Measurements from ENCODE around the gene RASAL2.

The RASAL2 gene

GRCh38 chr1:178506177-178506576 lies 412.3 kb downstream of the RASAL2 start:
- H3K27ac ChIP-seq (ENCODE audit: insufficient read depth, low read depth, low read length, poor library complexity, severe bottlenecking): no peak overlapping the region
- H3K4me3 ChIP-seq (ENCODE audit: insufficient read depth, low read depth, low read length): no peak overlapping the region
- no peaks in the 10 kb centered on the region for H3K9me3 ChIP-seq (ENCODE audit: control insufficient read depth, low read length)
- 93 to 98% methylated on average over 6 of the region's 6 CpGs for WGBS, 2 experiments
- H3K36me3 ChIP-seq (ENCODE audit: control insufficient read depth, insufficient read depth, low read length): no peaks in the 10 kb centered on the region
- no peaks in the 10 kb centered on the region for H3K4me1 ChIP-seq (ENCODE audit: control insufficient read depth, insufficient read depth, low read length)
- no peaks in the 10 kb centered on the region for H3K27me3 ChIP-seq (ENCODE audit: control insufficient read depth, insufficient read depth, low read length, poor library complexity, severe bottlenecking)

DNA sequence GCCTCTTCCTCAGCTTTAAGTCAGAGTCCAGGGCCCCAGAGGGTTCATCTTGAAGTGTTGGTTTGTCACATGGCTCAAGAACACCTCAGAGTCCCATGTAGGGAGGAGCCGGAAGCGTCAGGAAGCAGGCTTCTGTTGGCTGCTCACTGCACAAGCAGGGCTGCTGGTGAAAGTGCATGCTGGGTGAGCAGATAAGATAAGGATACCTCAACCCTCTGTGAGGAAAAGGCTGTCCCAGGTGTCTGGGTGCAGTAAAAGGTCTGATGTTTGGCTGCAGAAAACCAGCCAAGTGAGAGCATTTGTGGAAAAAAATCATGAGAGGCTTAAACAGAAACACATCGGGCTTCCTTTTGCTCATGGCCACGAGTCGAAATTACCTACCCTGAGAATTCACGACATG lies 412.8 kb downstream of the RASAL2 start:
- 91 to 94% methylated on average over 6 of the region's 6 CpGs for WGBS, 2 experiments
- H3K4me1 ChIP-seq (ENCODE audit: control insufficient read depth, insufficient read depth, low read length): no peaks in the 10 kb centered on the region
- no peaks in the 10 kb centered on the region for H3K36me3 ChIP-seq (ENCODE audit: control insufficient read depth, insufficient read depth, low read length)
- H3K4me3 ChIP-seq (ENCODE audit: insufficient read depth, low read depth, low read length): no peak overlapping the region
- no peak overlapping the region for H3K27ac ChIP-seq (ENCODE audit: insufficient read depth, low read depth, low read length, poor library complexity, severe bottlenecking)
- no peaks in the 10 kb centered on the region for H3K9me3 ChIP-seq (ENCODE audit: control insufficient read depth, low read length)
- no peaks in the 10 kb centered on the region for H3K27me3 ChIP-seq (ENCODE audit: control insufficient read depth, insufficient read depth, low read length, poor library complexity, severe bottlenecking)

DNA sequence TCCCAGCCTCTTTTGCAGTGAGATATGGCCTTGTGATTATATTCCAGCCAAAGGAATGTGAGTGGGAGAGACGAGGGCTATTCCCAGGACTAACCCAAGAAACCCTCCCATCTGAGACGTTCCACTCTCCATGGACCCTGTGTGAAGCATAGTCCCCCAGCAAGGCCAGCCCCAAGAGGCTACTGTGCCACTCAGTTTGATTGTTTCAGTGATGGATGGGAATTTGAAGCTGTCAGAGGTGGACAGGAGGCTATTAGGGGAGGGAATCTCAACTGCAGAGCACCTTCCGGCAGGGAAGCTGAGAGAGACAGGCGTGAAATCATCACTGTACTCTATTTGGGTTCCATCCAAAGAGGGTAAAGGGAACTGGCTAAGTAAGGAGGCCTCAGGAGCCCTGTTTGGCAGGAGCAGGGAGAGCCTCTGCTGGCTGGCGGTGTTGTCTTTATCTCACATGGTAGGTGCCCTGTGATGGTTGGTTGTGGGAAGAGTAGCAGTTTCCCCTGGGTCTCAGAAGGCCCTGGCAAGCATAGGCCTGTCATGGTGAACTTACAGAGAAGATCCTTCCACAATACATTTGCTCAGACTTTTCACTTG lies 415.6 kb downstream of the RASAL2 start:
- H3K27me3 ChIP-seq (ENCODE audit: control insufficient read depth, insufficient read depth, low read length, poor library complexity, severe bottlenecking): no peaks in the 10 kb centered on the region
- H3K4me3 ChIP-seq (ENCODE audit: insufficient read depth, low read depth, low read length): no peak overlapping the region
- no peaks in the 10 kb centered on the region for H3K36me3 ChIP-seq (ENCODE audit: control insufficient read depth, insufficient read depth, low read length)
- no peak overlapping the region for H3K27ac ChIP-seq (ENCODE audit: insufficient read depth, low read depth, low read length, poor library complexity, severe bottlenecking)
- no peaks in the 10 kb centered on the region for H3K4me1 ChIP-seq (ENCODE audit: control insufficient read depth, insufficient read depth, low read length)
- H3K9me3 ChIP-seq (ENCODE audit: control insufficient read depth, low read length): no peaks in the 10 kb centered on the region
- WGBS, 2 experiments: 77 to 84% methylated on average over 5 of the region's 5 CpGs

DNA sequence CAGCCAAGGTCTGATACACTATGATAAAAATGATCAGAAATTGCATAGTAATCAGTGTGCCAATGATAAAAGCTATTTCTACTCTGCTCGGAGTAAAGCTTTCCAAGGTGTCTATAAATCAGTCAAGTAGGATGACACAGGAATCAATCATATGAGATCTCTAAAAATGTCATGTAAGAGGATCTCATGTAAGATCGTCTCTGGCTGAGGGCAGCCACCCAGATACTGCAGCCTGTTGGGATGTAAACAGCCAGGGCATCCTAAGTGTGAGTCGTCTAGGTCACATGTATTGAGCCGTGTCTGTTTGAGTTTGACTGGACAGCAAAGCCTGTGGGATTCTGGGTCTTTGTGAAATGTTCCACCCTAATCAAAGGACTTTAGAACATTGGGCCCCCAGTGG lies 416.3 kb downstream of the RASAL2 start:
- Histone ChIP-seq H3K36me3 (ENCODE audit: control insufficient read depth, insufficient read depth, low read length) (no peaks in the 10 kb centered on the region), H3K4me3 (ENCODE audit: insufficient read depth, low read depth, low read length) (no peak overlapping the region), H3K9me3 (ENCODE audit: control insufficient read depth, low read length) (no peaks in the 10 kb centered on the region), H3K4me1 (ENCODE audit: control insufficient read depth, insufficient read depth, low read length) (no peaks in the 10 kb centered on the region), H3K27ac (ENCODE audit: insufficient read depth, low read depth, low read length, poor library complexity, severe bottlenecking) (no peak overlapping the region), H3K27me3 (ENCODE audit: control insufficient read depth, insufficient read depth, low read length, poor library complexity, severe bottlenecking) (no peaks in the 10 kb centered on the region)
- WGBS, 2 experiments: 95% methylated on average over 4 of the region's 4 CpGs

DNA sequence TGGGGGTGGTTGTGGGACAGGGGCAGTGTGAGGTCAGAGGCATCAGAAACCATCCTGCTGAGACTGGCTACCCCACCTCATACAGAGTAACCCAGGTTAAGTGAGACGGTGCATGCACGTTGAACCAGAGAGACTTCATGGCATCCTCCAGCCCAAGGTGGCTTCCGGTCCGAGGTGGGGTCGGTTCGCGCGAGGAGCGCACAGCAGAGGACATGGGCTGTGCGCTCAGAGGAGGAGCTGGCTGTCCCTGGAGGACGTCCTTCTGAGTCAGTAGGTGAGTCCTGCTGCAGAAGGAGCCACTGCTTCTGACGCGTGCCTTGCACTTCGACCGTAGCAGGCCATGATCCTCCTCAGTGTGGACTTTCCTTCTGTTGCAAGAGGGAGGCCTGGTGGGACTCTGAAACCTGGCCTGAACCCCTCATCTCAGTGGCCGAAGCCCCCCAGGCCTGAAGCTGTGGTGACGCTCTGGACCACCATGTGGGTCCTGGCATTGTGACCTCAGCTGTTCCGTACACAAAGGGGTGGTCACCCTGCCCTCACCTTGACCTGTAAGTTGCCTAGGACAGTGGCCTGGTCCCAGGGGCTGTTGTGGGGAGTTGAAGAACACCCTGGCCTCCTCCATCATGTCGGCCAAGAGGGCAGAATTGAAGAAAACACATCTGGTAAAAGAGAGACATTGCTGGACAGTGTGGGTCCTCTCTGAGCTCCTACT lies 418.8 kb downstream of the RASAL2 start, which contains the start of gene TEX35:
Gene TEX35, plus strand, starts transcription at position 544 of the 712 bp plus-strand sequence. Its CDS starts 80 bp downstream, at position 624.
- Histone ChIP-seq H3K27ac (ENCODE audit: insufficient read depth, low read depth, low read length, poor library complexity, severe bottlenecking) (no peak within 1 kb of the TSS), H3K9me3 (ENCODE audit: control insufficient read depth, low read length) (no peaks in the 10 kb centered on the region), H3K36me3 (ENCODE audit: control insufficient read depth, insufficient read depth, low read length) (no peaks in the 10 kb centered on the region), H3K27me3 (ENCODE audit: control insufficient read depth, insufficient read depth, low read length, poor library complexity, severe bottlenecking) (no peaks in the 10 kb centered on the region), H3K4me3 (ENCODE audit: insufficient read depth, low read depth, low read length) (no peak within 1 kb of the TSS), H3K4me1 (ENCODE audit: control insufficient read depth, insufficient read depth, low read length) (no peaks in the 10 kb centered on the region)
- WGBS, 2 experiments: 95% methylated on average over 19 of the region's 19 CpGs

DNA sequence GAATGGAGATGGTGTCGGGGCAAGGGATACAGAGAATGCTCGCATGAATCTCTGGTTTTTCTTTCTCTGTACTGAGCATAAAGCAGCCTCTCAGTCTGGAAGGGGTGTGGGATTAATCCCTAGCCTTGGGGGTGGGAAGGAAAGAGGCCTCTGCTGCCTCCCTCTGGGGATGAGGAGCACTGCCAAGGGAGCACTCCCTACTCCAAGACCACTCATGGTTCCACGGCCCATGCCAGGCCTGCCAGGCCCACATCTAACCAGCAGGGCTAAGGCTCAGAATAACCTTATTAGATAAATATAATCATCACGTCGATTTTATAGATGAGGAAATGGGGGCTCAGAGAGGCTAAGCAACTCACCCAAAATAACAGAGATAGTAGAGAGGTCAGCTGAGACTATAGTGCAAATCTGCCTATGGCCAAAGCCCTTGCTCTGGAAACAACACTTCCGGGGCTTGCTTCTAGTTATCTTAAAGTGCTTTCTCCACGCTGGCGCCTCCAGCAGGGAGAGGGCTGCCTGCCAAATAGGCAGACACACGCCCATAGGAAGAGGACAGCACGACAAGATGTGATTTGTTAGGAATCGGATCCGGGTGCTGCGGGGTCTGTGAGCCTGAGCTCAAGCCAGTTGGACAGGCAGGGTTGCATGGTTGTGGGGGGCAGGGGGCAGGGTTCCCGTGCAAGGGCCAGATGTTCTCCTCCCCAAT lies 419.5 kb downstream of the RASAL2 start:
- H3K27ac ChIP-seq (ENCODE audit: insufficient read depth, low read depth, low read length, poor library complexity, severe bottlenecking): no peak overlapping the region
- WGBS, 2 experiments: 86 to 87% methylated on average over 14 of the region's 14 CpGs

DNA sequence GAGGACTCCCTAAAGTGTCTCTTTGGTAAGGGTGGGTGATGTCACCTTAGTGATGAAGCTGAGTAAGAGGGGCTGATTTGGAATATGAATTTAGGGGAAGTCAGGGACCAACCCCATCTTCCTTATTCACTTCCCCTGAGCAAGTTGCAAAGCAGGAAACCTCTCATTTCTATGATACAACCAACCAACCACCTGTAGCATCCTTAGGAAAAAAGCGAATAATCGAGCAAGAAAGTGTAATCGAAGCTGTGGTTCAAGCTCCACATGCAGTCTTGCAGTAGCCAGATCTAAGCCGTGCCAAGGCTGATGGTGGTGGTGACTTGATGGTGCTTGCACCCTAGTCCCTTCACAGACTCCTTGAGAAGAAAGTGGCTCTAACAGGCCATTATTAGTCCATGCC lies 422.2 kb downstream of the RASAL2 start:
- Histone ChIP-seq H3K4me3 (ENCODE audit: insufficient read depth, low read depth, low read length) (no peak overlapping the region), H3K27me3 (ENCODE audit: control insufficient read depth, insufficient read depth, low read length, poor library complexity, severe bottlenecking) (no peaks in the 10 kb centered on the region), H3K9me3 (ENCODE audit: control insufficient read depth, low read length) (no peaks in the 10 kb centered on the region), H3K27ac (ENCODE audit: insufficient read depth, low read depth, low read length, poor library complexity, severe bottlenecking) (no peak overlapping the region), H3K4me1 (ENCODE audit: control insufficient read depth, insufficient read depth, low read length) (no peaks in the 10 kb centered on the region), H3K36me3 (ENCODE audit: control insufficient read depth, insufficient read depth, low read length) (no peaks in the 10 kb centered on the region)
- WGBS, 2 experiments: 95 to 97% methylated on average over 4 of the region's 4 CpGs

More for the DNA sequence above, 419.5 kb downstream of the RASAL2 start:
- Histone ChIP-seq H3K36me3 (ENCODE audit: control insufficient read depth, insufficient read depth, low read length) (no peaks in the 10 kb centered on the region), H3K4me1 (ENCODE audit: control insufficient read depth, insufficient read depth, low read length) (no peaks in the 10 kb centered on the region), H3K27me3 (ENCODE audit: control insufficient read depth, insufficient read depth, low read length, poor library complexity, severe bottlenecking) (no peaks in the 10 kb centered on the region), H3K4me3 (ENCODE audit: insufficient read depth, low read depth, low read length) (no peak overlapping the region), H3K9me3 (ENCODE audit: control insufficient read depth, low read length) (no peaks in the 10 kb centered on the region)

GRCh38 chr1:178518894-178519293 lies 425.0 kb downstream of the RASAL2 start:
- H3K36me3 ChIP-seq (ENCODE audit: control insufficient read depth, insufficient read depth, low read length): no peaks in the 10 kb centered on the region
- 87% methylated on average over 4 of the region's 4 CpGs for WGBS, 2 experiments
- no peak overlapping the region for H3K4me3 ChIP-seq (ENCODE audit: insufficient read depth, low read depth, low read length)
- no peaks in the 10 kb centered on the region for H3K27me3 ChIP-seq (ENCODE audit: control insufficient read depth, insufficient read depth, low read length, poor library complexity, severe bottlenecking)
- no peaks in the 10 kb centered on the region for H3K9me3 ChIP-seq (ENCODE audit: control insufficient read depth, low read length)
- H3K4me1 ChIP-seq (ENCODE audit: control insufficient read depth, insufficient read depth, low read length): no peaks in the 10 kb centered on the region
- no peak overlapping the region for H3K27ac ChIP-seq (ENCODE audit: insufficient read depth, low read depth, low read length, poor library complexity, severe bottlenecking)

DNA sequence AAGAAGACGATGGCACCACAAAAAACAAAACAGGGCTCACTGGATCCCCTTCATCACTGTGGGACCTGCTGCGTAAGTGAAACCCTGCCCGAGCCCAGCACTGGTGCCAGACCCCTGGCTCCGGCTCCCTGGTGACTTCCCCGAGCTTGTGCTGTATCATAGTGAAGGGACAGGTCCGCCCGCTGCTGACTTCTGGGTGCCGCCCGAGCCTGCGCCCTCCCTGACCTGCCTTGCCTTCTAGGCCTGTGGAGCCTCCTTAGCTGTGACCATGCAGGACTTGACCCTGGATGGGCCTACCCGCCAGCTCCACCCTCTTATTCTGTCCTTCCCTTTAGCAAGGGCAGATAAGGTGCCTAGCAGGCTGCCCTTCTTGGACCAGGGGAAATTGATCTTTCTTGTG lies 426.9 kb downstream of the RASAL2 start:
- no peak overlapping the region for H3K4me3 ChIP-seq (ENCODE audit: insufficient read depth, low read depth, low read length)
- 95 to 96% methylated on average over 11 of the region's 11 CpGs for WGBS, 2 experiments
- H3K4me1 ChIP-seq (ENCODE audit: control insufficient read depth, insufficient read depth, low read length): no peaks in the 10 kb centered on the region
- no peaks in the 10 kb centered on the region for H3K36me3 ChIP-seq (ENCODE audit: control insufficient read depth, insufficient read depth, low read length)
- no peaks in the 10 kb centered on the region for H3K9me3 ChIP-seq (ENCODE audit: control insufficient read depth, low read length)
- H3K27ac ChIP-seq (ENCODE audit: insufficient read depth, low read depth, low read length, poor library complexity, severe bottlenecking): no peak overlapping the region
- H3K27me3 ChIP-seq (ENCODE audit: control insufficient read depth, insufficient read depth, low read length, poor library complexity, severe bottlenecking): no peaks in the 10 kb centered on the region

DNA sequence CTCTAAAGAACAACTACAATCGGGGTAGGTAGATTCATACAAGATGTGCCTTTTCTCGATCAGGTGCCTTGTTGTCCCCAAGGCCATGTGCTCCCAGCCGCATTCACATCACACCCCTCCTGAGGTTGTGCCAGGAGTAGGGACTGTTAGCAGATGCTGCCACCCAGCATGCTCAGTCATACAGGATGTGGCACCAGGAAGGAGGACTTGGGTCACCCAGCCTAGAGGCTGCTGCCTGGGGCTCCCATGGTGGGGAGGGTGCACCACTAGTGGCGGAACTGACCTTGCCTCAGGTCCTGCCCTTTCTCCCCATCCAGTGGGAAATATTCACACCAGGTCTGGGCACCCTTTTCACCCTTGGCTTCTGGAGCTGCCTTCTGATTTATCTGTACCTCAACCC lies 427.3 kb downstream of the RASAL2 start:
- WGBS, 2 experiments: 96 to 98% methylated on average over 4 of the region's 4 CpGs
- Histone ChIP-seq H3K36me3 (ENCODE audit: control insufficient read depth, insufficient read depth, low read length) (no peaks in the 10 kb centered on the region), H3K9me3 (ENCODE audit: control insufficient read depth, low read length) (no peaks in the 10 kb centered on the region), H3K4me3 (ENCODE audit: insufficient read depth, low read depth, low read length) (no peak overlapping the region), H3K27ac (ENCODE audit: insufficient read depth, low read depth, low read length, poor library complexity, severe bottlenecking) (no peak overlapping the region), H3K27me3 (ENCODE audit: control insufficient read depth, insufficient read depth, low read length, poor library complexity, severe bottlenecking) (no peaks in the 10 kb centered on the region), H3K4me1 (ENCODE audit: control insufficient read depth, insufficient read depth, low read length) (no peaks in the 10 kb centered on the region)
